Esophagus muscularis mucosa (tissue), 4 donors: ENCODE measurements around the gene NDUFC2. TPM values are rescaled to one million over a fixed set of nuclear protein-coding genes. Genes with fewer than 3 reads are reported as not detected.

Source experiments
- DNase-seq: peaks from one replicate; pipeline ENCODE4 v3.0.0-alpha.2; 2017; ENCODE audit errors: extremely low spot score
- H3K27ac ChIP-seq, 4 donors: fragments of 200-600 bp; sonication (generic); replicated peaks in 1 of 4; 1 replicate in 3 of 4; 2 replicates in 1 of 4; pipeline ENCODE4 v1.5.1; 2016 to 2019; ENCODE audit warnings: mild to moderate bottlenecking in 1 of 4
- H3K27me3 ChIP-seq, 4 donors: fragments of 200-600 bp; sonication (generic); one replicate each; pipeline versions ENCODE4 v1.5.1 to v1.6.0; 2016 to 2019
- H3K36me3 ChIP-seq, 4 donors: fragments of 200-600 bp; sonication (generic); one replicate each; pipeline ENCODE4 v1.5.1; 2016 to 2019
- H3K4me1 ChIP-seq, 4 donors: fragments of 200-600 bp; sonication (generic); one replicate each; pipeline ENCODE4 v1.5.1; 2016 to 2019
- H3K4me3 ChIP-seq, 4 donors: fragments of 200-600 bp; sonication (generic); 1 replicate in 2 of 4; 2 replicates in 2 of 4; pipeline ENCODE4 v1.5.1; 2016 to 2019; ENCODE audit warnings: mild to moderate bottlenecking in 4 of 4, moderate library complexity in 1 of 4
- H3K9me3 ChIP-seq, 4 donors: fragments of 200-600 bp; sonication (generic); 1 replicate in 3 of 4; 2 replicates in 1 of 4; pipeline ENCODE4 v1.5.1; 2016 to 2019
- CTCF ChIP-seq, 3 experiments: fragments of 200-600 bp in 2 of 3; fragments of 450-650 bp in 1 of 3; sonication (generic) in 2 of 3; IDR thresholded peaks; one replicate each; pipeline ENCODE4 v1.5.1; 2017 to 2019; ENCODE audit warnings: antibody characterized with exemption in 3 of 3, mild to moderate bottlenecking in 2 of 3, moderate library complexity in 1 of 3
- EP300 ChIP-seq: sonication (generic); formaldehyde crosslinking; IDR thresholded peaks from one replicate; pipeline ENCODE4 v1.6.1; 2017; ENCODE audit warnings: antibody characterized with exemption
- POLR2A ChIP-seq: fragments of 450-650 bp; IDR thresholded peaks from one replicate; pipeline ENCODE4 v1.6.1; 2017; ENCODE audit warnings: antibody characterized with exemption, moderate library complexity, mild to moderate bottlenecking, low read depth
- POLR2AphosphoS5 ChIP-seq, 2 donors: sonication (generic); formaldehyde crosslinking; IDR thresholded peaks; one replicate each; pipeline ENCODE4 v1.6.1; 2017; ENCODE audit warnings: antibody characterized with exemption in 2 of 2
- WGBS: methylation state at CpG from one replicate; pipeline ENCODE4 v1.1.5; 2018; 5-methylcytosine and 5-hydroxymethylcytosine counted together
- intact Hi-C: fragments of 100-400 bp; cut with DNase I; formaldehyde crosslinking; loops from one replicate; pipeline ENCODE4 v1.15.1; 2023
- total RNA-seq, 4 donors: library from RNA; depleted of rRNA; stranded (reverse); fragments of >200 nt; gene quantifications; one replicate each; pipeline versions ENCODE4 v1.1.0 to v1.2.1, GENCODE V29; 2016

NDUFC2 gene
- total RNA-seq, 4 donors from 2014 or later = 65.1 to 116 (median 91.1) TPM

- no peak for DNase-seq
- intact Hi-C loops = no loop called here
- Histone ChIP-seq H3K9me3 (no peaks in the 10 kb centered on the region), H3K4me3 (no peak overlapping the region), H3K4me1 (peaks cover 0 to 5% (median 3%) of the 10 kb centered on the region in 4 donors), H3K27ac (no peak overlapping the region), H3K36me3 (no peaks in the 10 kb centered on the region), H3K27me3 (no peaks in the 10 kb centered on the region)
- TF ChIP-seq POLR2AphosphoS5 (IDR thresholded peaks at IDR 0.05) (no peak), POLR2A (no peak), CTCF (IDR thresholded peaks at IDR 0.05) (no peak), EP300 (no peak)
- WGBS = 76% methylated on average over 3 of the region's 3 CpGs
Observed at GRCh38 chr11:78056093-78056492, 23.6 kb downstream of the NDUFC2 start.

GRCh38 chr11:78054971-78055370 lies 24.7 kb downstream of the NDUFC2 start:
- 95% methylated on average over 4 of the region's 4 CpGs for WGBS

GRCh38 chr11:78050964-78051831 lies 28.5 kb downstream of the NDUFC2 start:
- no peaks in the 10 kb centered on the region for H3K27me3 ChIP-seq
- intact Hi-C loops = no loop called here
- H3K36me3 ChIP-seq = no peaks in the 10 kb centered on the region
- TF ChIP-seq POLR2A = no peak
- TF ChIP-seq CTCF (IDR thresholded peaks at IDR 0.05) = no peak
- TF ChIP-seq POLR2AphosphoS5 (IDR thresholded peaks at IDR 0.05) = no peak
- TF ChIP-seq EP300 = no peak
- WGBS = 80% methylated on average over 6 of the region's 6 CpGs
- H3K27ac ChIP-seq = no peak overlapping the region
- no peaks in the 10 kb centered on the region for H3K9me3 ChIP-seq
- peaks cover 0 to 4% (median 1%) of the 10 kb centered on the region in 4 donors for H3K4me1 ChIP-seq
- H3K4me3 ChIP-seq = no peak overlapping the region
- DNase-seq = no peak

More at GRCh38 chr11:78054971-78055370, 24.7 kb downstream of the NDUFC2 start:
- Histone ChIP-seq H3K4me1 (no peaks in the 10 kb centered on the region), H3K9me3 (no peaks in the 10 kb centered on the region), H3K27me3 (no peaks in the 10 kb centered on the region), H3K27ac (no peak overlapping the region), H3K4me3 (no peak overlapping the region), H3K36me3 (no peaks in the 10 kb centered on the region)
- TF ChIP-seq POLR2AphosphoS5 (IDR thresholded peaks at IDR 0.05) = no peak
- TF ChIP-seq CTCF (IDR thresholded peaks at IDR 0.05) = no peak
- no peak for TF ChIP-seq EP300
- TF ChIP-seq POLR2A = no peak
- intact Hi-C loops = no loop called here
- DNase-seq = no peak

DNA sequence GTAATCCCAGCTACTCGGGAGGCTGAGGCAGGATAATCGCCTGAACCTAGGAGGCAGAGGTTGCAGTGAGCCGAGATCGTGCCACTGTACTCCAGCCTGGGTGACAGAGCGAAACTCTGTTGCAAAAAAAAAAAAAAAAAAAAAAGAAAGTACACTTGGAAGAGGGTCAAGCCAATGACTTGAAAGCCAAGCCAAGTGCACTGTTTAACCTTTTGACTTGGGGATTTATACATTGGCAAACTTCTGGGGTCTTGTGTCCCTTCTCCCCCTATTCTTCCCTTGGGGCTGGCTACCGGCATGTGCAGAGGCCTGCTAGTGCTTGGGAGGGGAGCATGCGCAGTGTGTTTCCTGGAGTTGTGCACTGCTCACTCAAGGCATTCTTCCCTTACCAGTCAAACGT lies 30.3 kb downstream of the NDUFC2 start:
- Histone ChIP-seq H3K27ac (no peak overlapping the region), H3K4me1 (peaks cover 4 to 16% (median 11%) of the 10 kb centered on the region in 4 donors), H3K4me3 (no peak overlapping the region), H3K27me3 (no peaks in the 10 kb centered on the region), H3K36me3 (no peaks in the 10 kb centered on the region), H3K9me3 (no peaks in the 10 kb centered on the region)
- DNase-seq = no peak
- TF ChIP-seq POLR2A = no peak
- TF ChIP-seq POLR2AphosphoS5 (IDR thresholded peaks at IDR 0.05) = no peak
- no peak for TF ChIP-seq CTCF (IDR thresholded peaks at IDR 0.05)
- TF ChIP-seq EP300 = no peak
- 83% methylated on average over 8 of the region's 8 CpGs for WGBS
- intact Hi-C loops = no loop called here
